Ovary (tissue), 9 donors: ENCODE results near the gene ACAP2. TPM values are rescaled to one million over a fixed set of nuclear protein-coding genes. Genes with fewer than 3 reads are reported as not detected.

Source experiments
- DNase-seq, 5 donors: peaks; one replicate each; pipeline ENCODE4 v3.0.0-alpha.2; 2019 to 2020
- H3K27ac ChIP-seq, 2 donors: fragments of 200-600 bp; one replicate each; pipeline versions ENCODE4 v1.5.1 to v1.8.0; 2019 to 2022
- H3K27me3 ChIP-seq: fragments of 200-600 bp; one replicate; pipeline ENCODE4 v1.8.0; 2022
- H3K36me3 ChIP-seq: fragments of 200-600 bp; sonication (generic); one replicate; pipeline ENCODE4 v1.5.1; 2019
- H3K4me1 ChIP-seq: one replicate; pipeline ENCODE4 v1.8.1; 2013; ENCODE audit warnings: mild to moderate bottlenecking, moderate library complexity; ENCODE audit not compliant: insufficient read depth
- H3K4me3 ChIP-seq: fragments of 200-600 bp; sonication (generic); one replicate; pipeline ENCODE4 v1.5.1; 2017
- H3K9me3 ChIP-seq, 2 donors: fragments of 200-600 bp in 1 of 2; sonication (generic) in 1 of 2; one replicate each; pipeline versions ENCODE4 v1.5.1 to v1.8.1; 2013 to 2019; ENCODE audit warnings: mild to moderate bottlenecking in 1 of 2, moderate library complexity in 1 of 2
- CTCF ChIP-seq, 3 donors: fragments of 450-650 bp in 2 of 3; fragments of 200-600 bp in 1 of 3; IDR thresholded peaks; one replicate each; pipeline versions ENCODE4 v1.5.1 to v1.8.0; 2016 to 2022; ENCODE audit warnings: antibody characterized with exemption in 3 of 3, mild to moderate bottlenecking in 1 of 3
- EP300 ChIP-seq: sonication (generic); formaldehyde crosslinking; IDR thresholded peaks from one replicate; pipeline ENCODE4 v1.6.1; 2017; ENCODE audit warnings: antibody characterized with exemption
- POLR2A ChIP-seq: fragments of 450-650 bp; IDR thresholded peaks from one replicate; pipeline ENCODE4 v1.6.1; 2017; ENCODE audit warnings: antibody characterized with exemption, mild to moderate bottlenecking, moderate library complexity
- WGBS, 3 donors: extraction: QIAGEN DNeasy Blood & Tissue Kit in 1 of 3; methylation state at CpG; one replicate each; pipeline versions ENCODE4 v1.1.5 to v1.1.7; 2013 to 2017; 5-methylcytosine and 5-hydroxymethylcytosine counted together
- intact Hi-C, 4 donors: fragments of 100-400 bp; cut with DNase I; formaldehyde crosslinking; loops; one replicate each; pipeline versions ENCODE4 v1.11.0 to v1.15.1; 2022 to 2023
- polyA plus RNA-seq, 2 donors: library from polyadenylated mRNA; stranded (reverse); fragments of 200-250 nt in 1 of 2; fragments of 350-450 nt in 1 of 2; fragmentation: Illumina TruSeq in 1 of 2; extraction: RNeasy Lipid Tissue Mini Kit (QIAGEN cat#74804) in 1 of 2; gene quantifications; one replicate each; pipeline ENCODE4 v1.2.3, GENCODE V29; 2013 to 2014
- total RNA-seq, 7 donors: library from RNA; depleted of rRNA in 2 of 7; stranded (reverse); fragments of >200 nt in 2 of 7; fragmentation: NEBNext Ultra II Directional in 3 of 7; extraction: Animal tissue kit (Norgen Biotek cat#: 25700) in 3 of 7; gene quantifications; one replicate each; pipeline versions ENCODE4 v1.1.0 to v1.2.4, GENCODE V29; 2016 to 2023
- donor health status: DM: no; HTN: no; CAD: no; lungs with moderate emphysema.
- donor health status: DM: no; HTN: no; CAD: no.
- donor health status: Bipolar disorder and iron deficiency.
- donor health status: DM: yes; HTN: yes; CAD: no.
- donor health status: DM: no; HTN: no; CAD: no.
- donor health status: DM: yes; HTN: yes; CAD: no.

The ACAP2 gene
- total and polyA plus RNA-seq, 9 donors: 15.1 to 66.8 (median 49.4) TPM

GRCh38 chr3:195286115-195286872 is 156.5 kb downstream of the ACAP2 start:
- intact Hi-C loops: no loop called here
- no peak overlapping the region for H3K27ac ChIP-seq
- TF ChIP-seq EP300 (no peak), POLR2A (no peak), CTCF (IDR thresholded peaks at IDR 0.05) (no peak)
- no peaks in the 10 kb centered on the region for H3K4me1 ChIP-seq
- no peaks in the 10 kb centered on the region for H3K27me3 ChIP-seq
- H3K4me3 ChIP-seq: no peak overlapping the region
- no peaks in the 10 kb centered on the region for H3K9me3 ChIP-seq
- WGBS, 3 donors: 16 to 32% (median 20%) methylated on average over 4 of the region's 4 CpGs
- H3K36me3 ChIP-seq: no peaks in the 10 kb centered on the region
- no peak for DNase-seq

GRCh38 chr3:195285372-195285771 is 157.4 kb downstream of the ACAP2 start:
- Histone ChIP-seq H3K27ac (no peak overlapping the region), H3K4me1 (no peaks in the 10 kb centered on the region), H3K36me3 (no peaks in the 10 kb centered on the region), H3K9me3 (no peaks in the 10 kb centered on the region), H3K27me3 (no peaks in the 10 kb centered on the region), H3K4me3 (no peak overlapping the region)
- WGBS, 3 donors: 88 to 93% (median 92%) methylated on average over 3 of the region's 3 CpGs
- TF ChIP-seq CTCF (IDR thresholded peaks at IDR 0.05) (no peak), EP300 (no peak), POLR2A (no peak)
- no peak for DNase-seq
- intact Hi-C loops: no loop called here

GRCh38 chr3:195284842-195285241 is 158.0 kb downstream of the ACAP2 start:
- WGBS, 3 donors: 89 to 93% (median 90%) methylated on average over 3 of the region's 3 CpGs
- TF ChIP-seq CTCF (IDR thresholded peaks at IDR 0.05) (no peak), POLR2A (no peak), EP300 (no peak)
- no peak overlapping the region for H3K27ac ChIP-seq
- no peaks in the 10 kb centered on the region for H3K27me3 ChIP-seq
- no peak for DNase-seq
- intact Hi-C loops: no loop called here
- H3K4me3 ChIP-seq: no peak overlapping the region
- H3K36me3 ChIP-seq: no peaks in the 10 kb centered on the region
- H3K9me3 ChIP-seq: no peaks in the 10 kb centered on the region
- H3K4me1 ChIP-seq: no peaks in the 10 kb centered on the region

GRCh38 chr3:195282961-195283360 is 159.9 kb downstream of the ACAP2 start:
- no peak for DNase-seq
- intact Hi-C loops: no loop called here
- H3K27ac ChIP-seq: no peak overlapping the region
- TF ChIP-seq CTCF (IDR thresholded peaks at IDR 0.05) (no peak), POLR2A (no peak), EP300 (no peak)
- no peaks in the 10 kb centered on the region for H3K4me1 ChIP-seq
- H3K4me3 ChIP-seq: no peak overlapping the region
- 81 to 86% (median 81%) methylated on average over 8 of the region's 8 CpGs for WGBS, 3 donors
- H3K9me3 ChIP-seq: no peaks in the 10 kb centered on the region
- no peaks in the 10 kb centered on the region for H3K36me3 ChIP-seq
- H3K27me3 ChIP-seq: no peaks in the 10 kb centered on the region
